Small intestine (tissue), 16 donors: Measurements from ENCODE around the gene PCID2. TPM values are rescaled to one million over a fixed set of nuclear protein-coding genes. Genes with fewer than 3 reads are reported as not detected.
"Not testable (repeated sequence)": the region's sequence is repeated elsewhere in the genome, so short reads cannot be mapped to it uniquely, and the experiment has no call there.

Experiments used
- DNase-seq, 2 donors: peaks; one replicate each; pipeline versions ENCODE4 v3.0.0 to v3.0.0-alpha.2; 2013
- FAIRE-seq: peaks from 2 replicates; lab custom pipeline; 2012; peaks lifted over from hg19 to GRCh38; lab: Jason Lieb, UNC
- H3K27ac ChIP-seq, 3 donors: one replicate each; pipeline ENCODE4 v1.5.1; 2013; ENCODE audit warnings: low read length in 2 of 3, mild to moderate bottlenecking in 2 of 3, control low read depth in 1 of 3, inconsistent platforms in 1 of 3, low read depth in 1 of 3, moderate library complexity in 1 of 3
- H3K27me3 ChIP-seq, 3 donors: one replicate each; pipeline ENCODE4 v1.6.1; 2013; ENCODE audit warnings: low read length in 3 of 3, inconsistent platforms in 1 of 3; ENCODE audit not compliant: control insufficient read depth in 3 of 3, insufficient read depth in 3 of 3
- H3K36me3 ChIP-seq, 3 donors: one replicate each; pipeline ENCODE4 v1.6.1; 2013; ENCODE audit warnings: low read length in 3 of 3, inconsistent platforms in 1 of 3, low read depth in 1 of 3, mild to moderate bottlenecking in 1 of 3, moderate library complexity in 1 of 3; ENCODE audit not compliant: control insufficient read depth in 3 of 3, insufficient read depth in 2 of 3
- H3K4me1 ChIP-seq, 3 donors: one replicate each; pipeline ENCODE4 v1.6.1; 2013; ENCODE audit warnings: low read length in 2 of 3, inconsistent platforms in 1 of 3, low read depth in 1 of 3, mild to moderate bottlenecking in 1 of 3, moderate library complexity in 1 of 3; ENCODE audit not compliant: control insufficient read depth in 3 of 3, insufficient read depth in 2 of 3
- H3K4me3 ChIP-seq, 3 donors: one replicate each; pipeline ENCODE4 v1.5.1; 2013; ENCODE audit warnings: low read length in 3 of 3, control low read depth in 1 of 3, inconsistent platforms in 1 of 3, low read depth in 1 of 3, mild to moderate bottlenecking in 1 of 3, moderate library complexity in 1 of 3
- H3K9me3 ChIP-seq, 2 donors: one replicate each; pipeline ENCODE4 v1.6.1; 2013; ENCODE audit warnings: low read depth in 1 of 2, low read length in 1 of 2; ENCODE audit not compliant: control insufficient read depth in 2 of 2, insufficient read depth in 1 of 2
- WGBS, 3 donors: extraction: QIAGEN DNeasy Blood & Tissue Kit; methylation state at CpG; one replicate each; pipeline ENCODE4 v1.1.7; 2013; 5-methylcytosine and 5-hydroxymethylcytosine counted together
- long read RNA-seq, 10 donors: transcript quantifications; one replicate each; lab custom pipeline, GENCODE V29; 2026
- polyA plus RNA-seq, 4 donors: library from polyadenylated mRNA; stranded (reverse) in 3 of 4; unstranded in 1 of 4; fragments of 200-250 nt in 3 of 4; fragments of 120-200 nt in 1 of 4; gene quantifications; one replicate each; pipeline versions ENCODE4 v1.2.1 to v1.2.3, GENCODE V29; 2013
- donor health status: healthy with polysubstance abuse.
- donor health status: control.
- donor health status: control.
- donor health status: Bipolar disorder and iron deficiency.
- donor health status: healthy.

PCID2 gene
- polyA plus RNA-seq = 10 to 100 TPM; 21.6 to 51.3 (median 30.0) TPM
- long read RNA-seq, donor 1 = 0 reads
- long read RNA-seq, donor 2, partial matches to known transcripts = 16 of 21 reads
- long read RNA-seq, donor 2, other reads (novel, unspliced or antisense) = 5 of 21 reads
- long read RNA-seq, donor 3, partial matches to known transcripts = 10 of 10 reads
- long read RNA-seq, donor 3, other reads (novel, unspliced or antisense) = 0 of 10 reads
- long read RNA-seq, donor 4 = 0 reads
- long read RNA-seq, donor 5 = 0 reads
- long read RNA-seq, donor 6, full-length matches to known transcripts = 2 of 2 reads
- long read RNA-seq, donor 6, partial matches to known transcripts = 0 of 2 reads
- long read RNA-seq, donor 6, other reads (novel, unspliced or antisense) = 0 of 2 reads
- long read RNA-seq, donor 7 = 0 reads
- long read RNA-seq, donor 8 = 0 reads
- long read RNA-seq, donor 9, partial matches to known transcripts = 11 of 11 reads
- long read RNA-seq, donor 9, other reads (novel, unspliced or antisense) = 0 of 11 reads
- long read RNA-seq, donor 10, partial matches to known transcripts = 17 of 17 reads
- long read RNA-seq, donor 10, other reads (novel, unspliced or antisense) = 0 of 17 reads

DNA sequence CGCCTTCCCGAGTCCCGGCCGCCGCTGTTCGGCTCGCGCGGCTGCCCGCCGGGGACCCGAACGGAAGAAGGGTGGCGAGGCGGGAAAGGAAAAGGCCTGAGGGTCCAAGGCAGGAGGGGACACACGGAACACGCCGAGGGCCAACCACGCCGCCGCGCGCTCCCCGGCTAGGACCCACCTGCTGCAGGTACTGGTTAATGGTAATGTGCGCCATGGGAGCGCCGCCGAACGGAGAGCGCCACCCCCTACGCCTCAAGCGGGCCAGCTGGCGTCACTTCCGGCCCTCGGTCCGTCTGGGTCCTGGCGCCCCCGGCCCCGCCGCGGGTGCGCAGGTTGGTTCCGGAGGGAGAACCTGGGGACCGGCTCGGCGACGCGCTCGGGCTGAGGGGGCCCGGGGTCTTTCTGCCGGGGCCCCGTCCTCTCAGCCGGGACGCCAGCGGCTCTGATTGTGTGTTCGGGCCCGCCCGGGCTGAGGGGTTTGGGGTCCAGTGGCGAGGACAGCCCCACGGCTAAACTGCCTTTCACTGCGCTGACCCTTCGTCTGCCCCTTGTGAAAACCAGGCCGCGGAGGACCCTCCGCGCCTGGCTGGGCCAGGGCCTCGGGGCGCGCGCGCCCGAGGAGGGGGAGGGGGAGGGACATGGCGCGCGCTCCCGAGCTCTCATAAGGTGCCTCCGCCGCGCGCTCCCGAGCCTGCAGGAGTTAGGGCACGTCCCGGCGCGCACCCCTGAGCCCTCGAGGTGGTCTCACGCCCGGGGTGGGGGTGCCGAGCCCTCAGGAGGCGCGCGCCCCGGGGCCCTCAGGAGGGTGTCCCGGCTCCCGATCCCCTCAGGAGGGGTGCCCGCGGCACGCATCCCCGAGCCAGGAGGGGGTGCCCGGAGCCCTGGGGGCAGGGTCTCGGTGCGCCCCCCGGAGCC is at the start of gene PCID2:
Gene PCID2, minus strand, starts transcription at position 249 of the 915 bp plus-strand sequence. Its CDS starts 35 bp downstream, at position 214.
- peaks cover 0 to 10% (median 6%) of the 10 kb centered on the region in 3 donors for H3K4me1 ChIP-seq

DNA sequence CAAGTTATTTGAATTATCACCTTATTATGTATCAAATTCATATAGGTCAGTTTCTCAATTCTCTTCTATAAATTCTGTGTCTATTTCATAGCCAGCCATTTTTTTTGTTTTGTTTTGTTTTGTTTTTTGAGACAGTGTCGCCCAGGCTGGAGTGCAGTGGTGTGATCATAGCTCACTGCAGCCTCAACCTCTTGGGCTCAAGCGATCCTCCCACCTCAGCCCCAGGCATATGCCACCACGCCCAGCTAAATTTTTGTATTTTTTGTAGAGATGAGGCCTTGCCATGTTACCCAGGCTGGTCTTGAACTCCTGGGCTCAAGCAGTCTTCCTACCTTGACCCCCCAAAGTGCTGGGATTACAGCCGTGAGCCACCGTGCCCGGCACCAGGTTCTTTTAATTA is 49.4 kb upstream of the PCID2 start:
- FAIRE-seq, H3K27me3 ChIP-seq, H3K4me3 ChIP-seq, H3K27ac ChIP-seq, DNase-seq, H3K4me1 ChIP-seq, H3K9me3 ChIP-seq: not testable (repeated sequence)
- peaks cover 16 to 60% (median 19%) of the 10 kb centered on the region in 3 donors for H3K36me3 ChIP-seq
- WGBS, 3 donors = 98 to 100% (median 98%) methylated on average over 6 of the region's 6 CpGs

More for the DNA sequence above, at the start of gene PCID2:
- no peaks in the 10 kb centered on the region for H3K9me3 ChIP-seq
- FAIRE-seq (no peak), DNase-seq (peak; percentile 91 to 96)
- H3K4me3 ChIP-seq = peak within 1 kb of the TSS; percentile 85 to 93 (median 92)
- WGBS, 3 donors = 0 to 1% (median 0%) methylated on average over 79 to 103 of the region's 103 CpGs
- H3K36me3 ChIP-seq = peaks cover 1 to 31% (median 2%) of the 10 kb centered on the region in 3 donors
- peak within 1 kb of the TSS; percentile 98 to 100 (median 99) for H3K27ac ChIP-seq
- H3K27me3 ChIP-seq = no peaks in the 10 kb centered on the region

DNA sequence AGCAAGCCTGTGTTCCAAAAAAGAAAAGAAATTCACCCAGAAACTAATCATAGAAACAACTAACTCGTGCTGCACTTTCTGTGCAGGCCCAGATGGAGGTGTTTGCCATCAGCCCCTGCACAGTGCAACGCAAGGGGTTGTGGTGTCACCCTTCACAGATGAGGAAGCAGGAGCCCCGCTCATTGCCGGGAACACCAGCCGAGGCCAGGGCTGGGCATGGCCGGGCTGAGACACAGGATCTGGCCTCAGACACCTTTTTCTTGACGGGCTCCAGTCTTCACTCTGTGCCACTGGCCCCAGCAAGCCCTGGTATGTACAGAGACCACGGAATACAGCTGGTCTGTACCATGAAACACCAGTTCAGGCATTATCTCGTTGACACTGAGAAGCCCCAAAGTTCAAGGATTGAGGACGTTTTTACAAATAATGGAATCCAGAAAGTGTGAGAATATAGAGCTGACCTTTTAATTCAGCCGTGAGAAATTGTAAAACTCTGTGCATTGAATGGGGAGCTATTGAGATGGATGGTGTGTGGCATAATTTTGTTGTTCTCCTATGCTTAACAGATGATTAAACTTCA is 44.1 kb upstream of the PCID2 start:
- H3K27me3 ChIP-seq = no peaks in the 10 kb centered on the region
- H3K9me3 ChIP-seq = no peaks in the 10 kb centered on the region
- no peak overlapping the region for H3K4me3 ChIP-seq
- 89 to 90% (median 90%) methylated on average over 11 of the region's 11 CpGs for WGBS, 3 donors
- DNase-seq (no peak), FAIRE-seq (no peak)
- H3K27ac ChIP-seq = no peak overlapping the region
- H3K36me3 ChIP-seq = peaks cover 18 to 64% (median 31%) of the 10 kb centered on the region in 3 donors
- no peaks in the 10 kb centered on the region for H3K4me1 ChIP-seq

DNA sequence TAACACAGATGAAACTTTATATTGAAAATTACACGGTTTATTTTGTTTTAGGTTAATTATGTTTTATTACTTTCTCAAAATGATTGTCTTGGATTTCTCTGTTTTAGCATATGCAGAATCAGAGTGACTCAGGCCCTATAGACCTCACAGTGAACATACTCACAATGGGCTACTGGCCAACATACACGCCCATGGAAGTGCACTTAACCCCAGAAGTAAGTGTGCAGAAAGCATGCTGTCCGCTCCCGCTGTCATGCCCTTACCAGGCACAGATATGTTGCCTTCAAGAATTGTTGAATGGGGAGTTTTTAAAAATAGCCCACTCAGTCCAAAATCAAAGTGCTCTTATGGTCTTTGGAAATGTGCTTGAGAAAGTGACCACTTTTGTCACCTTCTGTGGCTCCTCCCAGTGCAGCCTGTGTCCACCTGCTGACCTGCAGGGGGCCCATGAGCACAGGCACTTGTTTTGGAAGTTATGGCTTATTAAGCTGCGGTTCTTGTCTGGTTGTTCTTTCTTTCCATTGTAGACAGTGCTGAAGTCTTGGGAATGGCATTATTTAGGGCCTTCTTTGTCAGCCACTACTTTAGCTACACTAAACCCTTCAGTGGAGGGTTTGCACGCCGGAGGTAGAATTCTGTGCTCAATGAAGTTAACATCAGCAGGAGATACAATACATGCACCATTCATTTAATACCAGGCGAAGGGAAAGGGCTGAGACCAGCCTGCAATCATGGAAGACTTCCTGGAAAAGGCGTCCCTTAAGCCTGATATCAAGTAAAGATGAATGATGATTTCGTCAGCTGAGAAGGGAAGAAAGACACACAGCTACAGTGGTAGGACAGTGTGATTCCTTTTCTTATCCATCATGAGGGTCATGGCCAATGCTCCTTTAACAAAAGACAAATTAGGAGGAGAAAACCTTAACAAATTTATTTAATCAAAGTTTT is 37.7 kb upstream of the PCID2 start:
- H3K27me3 ChIP-seq = no peaks in the 10 kb centered on the region
- WGBS, 3 donors = 79 to 84% (median 83%) methylated on average over 10 of the region's 10 CpGs
- peaks cover 24 to 66% (median 29%) of the 10 kb centered on the region in 3 donors for H3K36me3 ChIP-seq
- no peak for DNase-seq
- H3K9me3 ChIP-seq = no peaks in the 10 kb centered on the region
- no peak overlapping the region for H3K27ac ChIP-seq
- no peak overlapping the region for H3K4me3 ChIP-seq
- no peak for FAIRE-seq
- no peaks in the 10 kb centered on the region for H3K4me1 ChIP-seq

DNA sequence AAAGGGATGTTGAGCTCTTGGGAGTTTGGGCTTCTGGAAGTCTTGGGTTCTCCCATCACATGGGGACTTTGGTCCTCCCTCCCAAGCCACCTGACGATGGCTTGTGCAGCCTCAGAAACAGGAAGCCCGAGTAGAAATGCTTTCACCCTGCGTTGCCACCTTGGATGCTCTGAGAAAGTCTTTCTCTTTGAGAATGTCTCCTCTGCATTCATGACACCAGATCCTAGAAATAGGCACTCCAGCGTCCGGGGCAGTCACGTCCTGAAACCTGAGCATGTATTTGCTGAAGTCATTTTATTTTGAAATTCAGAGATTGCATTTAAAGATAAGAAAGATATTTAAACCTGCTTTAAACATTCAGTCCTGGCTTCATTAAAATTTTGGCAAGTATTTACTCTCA is 35.4 kb upstream of the PCID2 start:
- no peak overlapping the region for H3K27ac ChIP-seq
- no peak overlapping the region for H3K4me3 ChIP-seq
- no peaks in the 10 kb centered on the region for H3K4me1 ChIP-seq
- DNase-seq (no peak), FAIRE-seq (no peak)
- H3K27me3 ChIP-seq = no peaks in the 10 kb centered on the region
- 80 to 88% (median 80%) methylated on average over 6 of the region's 6 CpGs for whole genome bisulfite sequencing, 3 donors
- no peaks in the 10 kb centered on the region for H3K9me3 ChIP-seq
- peaks cover 19 to 67% (median 29%) of the 10 kb centered on the region in 3 donors for H3K36me3 ChIP-seq

DNA sequence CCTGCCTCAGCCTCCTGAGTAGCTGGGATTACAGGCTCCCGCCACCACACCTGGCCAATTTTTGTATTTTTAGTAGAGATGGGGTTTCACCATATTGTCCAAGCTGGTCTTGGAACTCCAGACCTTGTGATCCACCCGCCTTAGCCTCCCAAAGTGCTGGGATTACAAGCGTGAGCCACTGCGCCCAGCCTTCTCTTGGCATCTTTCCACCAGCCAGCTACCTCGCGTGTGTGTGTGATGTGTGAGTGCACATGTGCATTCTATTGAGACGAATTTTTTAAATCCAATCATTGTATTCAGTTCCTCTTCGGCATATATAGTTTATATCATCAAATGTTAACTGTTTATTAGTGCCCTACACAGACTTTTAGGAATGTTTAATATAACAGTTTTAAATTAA is 33.2 kb upstream of the PCID2 start:
- H3K4me3 ChIP-seq, DNase-seq, H3K9me3 ChIP-seq, H3K27me3 ChIP-seq, H3K27ac ChIP-seq, H3K4me1 ChIP-seq, FAIRE-seq: not testable (repeated sequence)
- 87 to 94% (median 93%) methylated on average over 8 of the region's 8 CpGs for WGBS, 3 donors
- H3K36me3 ChIP-seq = peaks cover 21 to 62% (median 31%) of the 10 kb centered on the region in 3 donors

DNA sequence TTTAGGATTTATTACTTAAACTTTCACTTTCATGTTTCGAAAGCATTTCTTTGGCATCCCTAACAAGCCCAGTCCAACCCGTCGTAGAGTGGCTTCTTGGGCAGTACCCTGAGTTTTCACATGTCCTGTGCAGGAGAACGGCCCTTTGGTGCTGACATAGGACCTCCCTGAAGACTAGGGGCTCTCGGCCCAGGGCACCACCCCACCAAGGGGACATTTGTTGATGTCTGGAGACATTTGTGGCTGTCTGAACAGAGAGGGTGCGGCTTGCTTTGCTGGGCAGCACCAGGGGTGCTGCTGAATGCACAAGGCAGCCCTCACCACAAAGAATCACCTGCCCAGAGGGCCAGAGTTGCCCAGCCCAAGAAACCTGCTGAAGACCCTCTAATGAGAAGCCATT is 31.5 kb upstream of the PCID2 start:
- Histone ChIP-seq H3K4me3 (no peak overlapping the region), H3K36me3 (peaks cover 17 to 60% (median 28%) of the 10 kb centered on the region in 3 donors), H3K27me3 (no peaks in the 10 kb centered on the region), H3K9me3 (no peaks in the 10 kb centered on the region), H3K27ac (no peak overlapping the region), H3K4me1 (no peaks in the 10 kb centered on the region)
- DNase-seq (no peak), FAIRE-seq (no peak)
- WGBS, 3 donors = 84 to 92% (median 91%) methylated on average over 6 of the region's 6 CpGs
